GM19395 (cell line): Measurements from ENCODE around the gene PPP1R3F.

ENCODE experiments used
- ATAC-seq: cut with Tn5 transposase; IDR thresholded peaks from one replicate; pipeline ENCODE4 v1.9.1; 2021; ENCODE audit warnings: mild to moderate bottlenecking, moderate library complexity; ENCODE audit not compliant: unreplicated experiment

PPP1R3F gene

GRCh38 chrX:49269767-49270248 lies at the start of gene PPP1R3F:
Gene PPP1R3F, plus strand, starts transcription at chrX:49269793. Its CDS starts 77 bp downstream, at chrX:49269870.
- ATAC-seq, result peak; percentile 13

GRCh38 chrX:49220100-49220499 lies 49.5 kb upstream of the PPP1R3F start:
- no peak for ATAC-seq

- ATAC-seq, result no peak
These were observed 47.7 kb upstream of the PPP1R3F start for GRCh38 chrX:49221868-49222267.

GRCh38 chrX:49225858-49226257 lies 43.7 kb upstream of the PPP1R3F start:
- no peak for ATAC-seq

- no peak for ATAC-seq
These were observed 42.6 kb upstream of the PPP1R3F start for GRCh38 chrX:49226946-49227345.

- ATAC-seq, result no peak
These were observed 41.9 kb upstream of the PPP1R3F start for GRCh38 chrX:49227726-49228125.

GRCh38 chrX:49228185-49228584 lies 41.4 kb upstream of the PPP1R3F start:
- no peak for ATAC-seq

- ATAC-seq, result peak; percentile 67
These were observed 38.9 kb upstream of the PPP1R3F start for GRCh38 chrX:49230500-49231232.

- no peak for ATAC-seq
These were observed 38.1 kb upstream of the PPP1R3F start for GRCh38 chrX:49231333-49232000.

GRCh38 chrX:49232525-49232924 lies 37.1 kb upstream of the PPP1R3F start:
- no peak for ATAC-seq

GRCh38 chrX:49233176-49233575 lies 36.4 kb upstream of the PPP1R3F start, which contains the start of gene CACNA1F:
Gene CACNA1F, minus strand, starts transcription at chrX:49233340. Its CDS starts 31 bp downstream, at chrX:49233309.
- ATAC-seq, result no peak

- no peak for ATAC-seq
These were observed 35.6 kb upstream of the PPP1R3F start for GRCh38 chrX:49233887-49234555.

GRCh38 chrX:49237060-49237459 lies 32.5 kb upstream of the PPP1R3F start:
- no peak for ATAC-seq

- no peak for ATAC-seq
These were observed 30.9 kb upstream of the PPP1R3F start for GRCh38 chrX:49238735-49239134.

- ATAC-seq, result no peak
These were observed 27.0 kb upstream of the PPP1R3F start for GRCh38 chrX:49242545-49243066.

GRCh38 chrX:49243166-49243565 lies 26.4 kb upstream of the PPP1R3F start:
- ATAC-seq, result no peak

- ATAC-seq, result no peak
These were observed 25.4 kb upstream of the PPP1R3F start for GRCh38 chrX:49244207-49244606.

- no peak for ATAC-seq
These were observed 23.1 kb upstream of the PPP1R3F start for GRCh38 chrX:49246541-49246940.

GRCh38 chrX:49247346-49247745 lies 22.2 kb upstream of the PPP1R3F start:
- ATAC-seq, result no peak

- no peak for ATAC-seq
These were observed 21.4 kb upstream of the PPP1R3F start for GRCh38 chrX:49247916-49248811.
